GM18907 (cell line): ENCODE data around the gene ZFYVE1.
"Not testable (repeated sequence)": the region's sequence is repeated elsewhere in the genome, so short reads cannot be mapped to it uniquely, and the experiment has no call there.

Experiments used
- ATAC-seq: cut with Tn5 transposase; IDR thresholded peaks from one replicate; pipeline ENCODE4 v1.9.1; 2021; ENCODE audit warnings: mild to moderate bottlenecking, moderate library complexity; ENCODE audit not compliant: unreplicated experiment

Gene ZFYVE1

GRCh38 chr14:73026845-73027542 is at the start of gene ZFYVE1:
Gene ZFYVE1, minus strand, starts transcription at chr14:73027106. Its CDS starts 2,598 bp downstream, at chr14:73024508.
- ATAC-seq: peak; percentile 98

DNA sequence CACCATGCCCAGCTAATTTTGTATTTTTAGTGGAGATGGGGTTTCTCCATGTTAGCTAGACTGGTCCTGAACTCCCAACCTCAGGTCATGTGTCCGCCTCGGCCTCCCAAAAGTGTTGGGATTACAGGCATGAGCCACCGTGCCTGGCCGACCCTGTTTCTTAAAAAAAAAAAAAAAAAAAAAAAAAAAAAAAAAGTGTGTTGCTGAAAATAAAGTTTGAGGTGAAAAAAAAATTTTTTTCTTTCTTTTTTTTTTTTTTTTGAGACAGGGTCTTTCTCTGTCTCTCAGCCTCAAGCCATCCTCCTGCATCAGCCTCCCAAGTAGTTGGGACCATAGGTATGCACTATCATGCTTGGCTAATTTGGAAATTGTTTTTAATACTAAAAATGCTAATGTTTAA is 42.7 kb upstream of the ZFYVE1 start:
- no peak for ATAC-seq

DNA sequence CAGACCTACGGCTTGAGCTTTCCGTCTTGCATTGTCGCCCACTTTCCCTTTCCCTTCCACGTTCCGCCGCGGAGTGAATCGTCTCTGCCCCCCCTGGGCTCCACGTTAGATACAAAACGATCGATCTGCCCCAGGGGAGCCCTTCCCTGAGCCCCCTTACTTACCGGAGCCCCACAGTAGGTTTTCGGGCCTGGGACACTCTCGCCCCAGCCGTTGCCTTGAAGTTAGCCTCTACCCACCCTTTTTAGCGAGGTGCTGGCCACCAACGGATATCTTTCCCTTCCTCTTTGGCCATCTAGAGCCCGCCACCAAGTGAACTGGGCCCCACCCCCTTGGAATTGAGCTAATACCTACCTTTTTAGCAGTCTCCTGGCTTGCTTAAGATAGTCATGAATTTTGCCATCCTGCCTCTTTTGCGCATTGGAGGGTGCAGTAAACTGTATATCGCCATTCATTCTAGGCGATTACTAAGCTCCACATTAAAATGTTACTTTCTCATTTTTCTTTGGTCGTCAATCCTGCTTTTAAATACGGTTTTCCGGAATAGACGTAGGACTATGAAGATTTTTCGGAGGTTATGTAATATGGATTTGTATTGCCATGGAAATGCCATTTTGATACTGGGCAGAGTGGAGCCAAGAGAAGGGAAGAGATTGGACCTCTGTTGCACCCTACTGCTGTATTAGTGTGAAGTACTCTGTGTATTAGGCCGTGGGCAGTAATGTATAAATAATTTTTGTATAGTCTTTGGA is 32.2 kb upstream of the ZFYVE1 start:
- ATAC-seq: peak; percentile 17

GRCh38 chr14:73058224-73058921 is 31.5 kb upstream of the ZFYVE1 start, which contains the start of gene RBM25:
Gene RBM25, plus strand, starts transcription at chr14:73058534. Its CDS starts 13,108 bp downstream, at chr14:73071642.
- peak; percentile 97 for ATAC-seq

DNA sequence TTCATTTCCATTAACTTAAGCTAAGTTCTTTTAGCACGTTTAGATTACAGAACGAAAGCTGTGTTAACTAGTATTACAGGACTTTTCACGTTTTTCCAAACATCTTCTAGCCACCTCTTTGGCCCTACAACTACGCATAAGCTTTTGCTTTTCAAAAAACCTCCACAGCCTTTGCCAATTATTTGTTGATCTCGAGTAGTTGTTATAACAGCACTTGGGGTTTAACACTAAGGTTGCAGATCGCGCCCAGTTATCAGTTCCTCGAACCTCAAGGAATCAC is 31.0 kb upstream of the ZFYVE1 start:
- ATAC-seq: no peak

DNA sequence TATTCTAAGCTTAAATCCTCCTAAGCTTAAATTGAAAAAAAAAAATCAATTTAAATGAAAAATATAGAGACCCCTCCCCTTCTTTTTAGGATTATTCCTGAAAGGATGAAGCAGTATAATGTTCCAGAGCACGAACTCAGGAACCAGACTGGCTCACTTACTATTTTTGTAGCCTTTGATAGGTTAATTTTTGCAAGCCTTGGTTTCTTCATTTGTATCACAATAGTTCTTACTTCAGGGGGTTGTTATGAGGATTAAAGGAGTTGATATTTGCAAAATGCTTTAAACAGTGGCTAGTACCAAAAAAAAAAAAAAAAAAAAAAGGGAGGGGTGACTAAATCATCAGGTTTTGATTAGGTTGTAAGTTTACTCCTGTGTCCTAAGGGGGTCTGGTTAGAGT is 28.3 kb upstream of the ZFYVE1 start:
- ATAC-seq: no peak

DNA sequence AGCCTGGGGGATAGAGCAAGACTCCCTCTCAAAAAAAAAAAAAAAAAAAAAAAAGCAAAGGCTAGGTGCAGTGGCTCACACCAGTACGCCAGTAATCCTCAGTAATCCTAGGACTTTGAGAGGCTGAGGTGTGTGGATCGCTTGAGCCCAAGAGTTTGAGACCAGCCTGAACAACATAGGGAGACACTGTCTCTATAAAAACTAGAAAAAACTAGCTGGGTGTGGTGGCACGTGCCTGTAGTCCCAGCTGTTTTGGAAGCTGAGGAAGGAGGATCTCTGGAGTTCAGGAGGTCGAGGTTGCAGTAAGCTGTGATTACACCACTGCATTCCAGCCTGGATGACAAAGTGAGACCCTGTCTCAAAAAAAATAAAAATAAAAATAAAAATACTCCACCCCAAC is 22.5 kb upstream of the ZFYVE1 start:
- ATAC-seq: no peak

- no peak for ATAC-seq
Observed at GRCh38 chr14:73047808-73048207, 20.9 kb upstream of the ZFYVE1 start.

DNA sequence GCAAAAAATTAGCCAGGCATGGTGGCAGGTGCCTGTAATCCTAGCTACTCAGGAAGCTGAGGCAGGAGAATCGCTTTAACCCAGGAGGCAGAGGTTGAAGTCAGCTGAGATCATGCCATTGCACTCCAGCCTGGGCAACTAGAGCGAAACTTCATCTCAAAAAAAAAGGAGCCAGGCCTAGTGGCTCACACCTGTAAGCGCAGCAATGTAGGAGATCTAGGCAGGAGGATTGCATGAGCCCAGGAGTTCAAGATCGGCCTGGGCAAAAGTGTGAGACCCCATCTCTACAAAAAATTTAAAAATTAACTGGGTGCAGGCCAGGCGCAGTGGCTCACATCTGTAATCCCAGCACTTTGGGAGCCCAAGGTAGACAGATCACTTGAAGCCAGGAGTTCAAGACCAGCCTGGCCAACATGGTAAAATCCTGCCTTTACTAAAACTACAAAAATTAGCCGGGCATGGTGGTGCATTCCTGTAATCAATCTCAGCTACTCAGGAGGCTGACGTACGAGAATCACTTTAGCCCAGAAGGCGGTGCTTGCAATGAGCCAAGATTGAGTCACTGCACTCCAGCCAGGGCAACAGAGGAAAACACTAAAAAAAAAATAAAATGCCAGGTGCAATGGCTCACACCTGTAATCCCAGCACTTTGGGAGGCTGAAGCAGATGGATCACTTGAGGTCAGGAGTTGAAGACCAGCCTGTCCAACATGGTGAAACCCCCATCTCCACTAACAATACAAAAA is 10.0 kb upstream of the ZFYVE1 start:
- not testable (repeated sequence) for ATAC-seq

DNA sequence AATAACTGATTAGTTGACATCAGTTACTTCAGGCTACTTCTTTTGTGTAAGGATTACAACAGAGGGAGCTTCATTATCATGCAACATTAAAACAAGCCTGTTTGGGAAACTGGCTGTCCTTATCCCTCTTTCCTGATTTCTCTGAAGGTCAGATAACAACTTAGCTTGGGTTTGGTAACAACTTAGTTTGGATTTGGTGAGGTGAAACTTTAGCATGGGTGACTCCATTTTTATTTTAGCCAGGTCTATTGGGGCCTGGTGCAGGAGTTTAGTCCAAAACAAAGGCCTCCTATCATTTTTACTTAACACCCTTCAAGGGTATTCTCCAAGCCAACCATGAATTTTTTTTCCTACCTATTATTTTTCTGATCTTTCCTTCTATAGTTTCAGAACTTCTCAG is 1.1 kb upstream of the ZFYVE1 start:
- ATAC-seq: no peak

GRCh38 chr14:73027546-73027945 is 640 bp upstream of the ZFYVE1 start:
- ATAC-seq: no peak

DNA sequence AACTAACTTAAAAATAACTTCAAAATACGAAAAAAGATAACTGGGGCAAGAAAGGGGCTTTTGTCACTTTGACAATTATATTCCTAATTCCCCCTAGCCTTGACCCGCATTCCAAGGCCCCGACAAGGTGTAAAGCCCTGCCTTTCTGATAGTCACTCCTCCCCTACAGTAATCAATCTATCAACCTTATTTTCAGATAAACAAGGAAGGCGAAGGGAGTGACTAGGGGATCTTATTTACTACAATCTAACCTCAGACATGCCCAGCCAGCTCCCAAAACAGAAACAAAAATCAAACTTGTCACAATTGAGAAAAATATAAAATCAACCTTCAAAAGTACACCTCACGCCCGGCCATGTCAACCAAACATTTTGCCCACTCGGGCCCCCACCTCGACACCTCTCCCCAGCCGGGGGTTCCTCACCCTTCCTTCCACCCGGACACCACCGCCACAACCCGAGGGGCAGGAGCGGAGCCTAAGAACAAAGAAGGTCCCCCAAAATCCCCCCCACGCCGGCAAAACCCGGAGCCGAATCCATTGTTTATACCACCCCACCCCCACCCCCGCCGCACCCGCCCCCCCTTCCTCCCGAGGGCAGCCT is 562 bp downstream of the ZFYVE1 start:
- ATAC-seq: no peak

GRCh38 chr14:73025544-73025943 is 1.4 kb downstream of the ZFYVE1 start:
- ATAC-seq: no peak

GRCh38 chr14:73022051-73022450 is 4.9 kb downstream of the ZFYVE1 start:
- ATAC-seq: no peak

GRCh38 chr14:73016011-73016410 is 10.9 kb downstream of the ZFYVE1 start:
- ATAC-seq: not testable (repeated sequence)

GRCh38 chr14:73015552-73015951 is 11.4 kb downstream of the ZFYVE1 start:
- ATAC-seq: not testable (repeated sequence)

DNA sequence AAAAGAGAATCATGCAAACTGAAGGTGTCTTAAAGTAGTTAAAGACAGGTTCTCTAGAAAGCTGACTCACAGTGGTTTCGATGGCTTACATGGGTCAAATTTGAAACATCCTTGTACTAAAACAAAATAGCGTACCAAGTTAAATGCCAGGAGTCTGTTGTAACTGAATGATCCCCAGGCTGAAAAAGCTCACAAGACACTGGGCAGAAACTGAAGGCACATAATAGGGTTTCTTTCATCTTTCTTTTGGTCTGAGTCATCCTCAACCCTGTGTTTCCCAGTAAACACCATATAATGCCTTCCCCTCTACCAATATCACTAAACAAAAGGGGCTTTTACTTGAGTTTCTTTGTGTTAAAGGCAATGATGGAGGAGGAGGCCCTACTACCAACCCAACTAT is 12.8 kb downstream of the ZFYVE1 start:
- peak; percentile 84 for ATAC-seq

DNA sequence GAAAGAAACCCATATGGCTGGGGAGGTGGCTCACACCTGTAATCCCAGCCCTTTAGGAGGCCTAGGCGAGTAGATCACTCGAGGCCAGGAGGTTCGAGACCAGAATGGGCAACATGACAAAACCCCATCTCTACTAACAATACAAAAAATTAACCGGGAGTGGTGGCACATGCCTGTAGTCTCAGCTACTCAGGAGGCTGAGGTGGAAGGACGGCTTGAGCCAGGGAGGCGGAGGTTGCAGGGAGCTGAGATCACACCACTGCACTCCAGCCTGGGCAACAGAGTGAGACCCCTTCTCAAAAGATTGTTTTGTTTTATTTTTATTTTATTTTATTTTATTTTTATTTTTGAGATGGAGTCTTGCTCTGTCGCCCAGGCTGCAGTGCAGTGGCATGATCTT is 15.7 kb downstream of the ZFYVE1 start:
- not testable (repeated sequence) for ATAC-seq

- ATAC-seq: no peak
Observed at GRCh38 chr14:73008501-73008900, 18.4 kb downstream of the ZFYVE1 start.

DNA sequence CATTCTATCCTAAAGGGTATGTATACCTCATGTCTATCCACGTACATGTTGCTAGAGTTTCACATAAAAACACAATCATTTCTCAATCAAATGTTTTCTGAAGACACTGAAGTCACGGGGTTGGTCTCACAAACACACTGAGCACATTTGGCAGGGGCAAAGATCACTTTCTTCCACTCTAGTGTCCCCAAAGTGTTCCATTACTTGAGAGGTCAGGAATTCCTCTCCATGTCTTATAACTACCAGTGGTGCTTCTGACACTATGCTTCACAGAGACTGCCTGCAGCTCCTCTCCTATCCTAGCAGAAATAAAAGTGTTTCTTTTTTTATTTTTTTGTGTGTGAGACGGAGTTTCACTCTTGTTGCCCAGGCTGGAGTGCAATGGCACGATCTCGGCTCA is 19.1 kb downstream of the ZFYVE1 start:
- no peak for ATAC-seq

GRCh38 chr14:73004641-73005040 is 22.3 kb downstream of the ZFYVE1 start:
- ATAC-seq: not testable (repeated sequence)
